Measurements from ENCODE around the gene MEN1.
A peak's percentile ranks its signal among the peaks of the same experiment; 100 is the strongest.

MEN1 gene

DNA sequence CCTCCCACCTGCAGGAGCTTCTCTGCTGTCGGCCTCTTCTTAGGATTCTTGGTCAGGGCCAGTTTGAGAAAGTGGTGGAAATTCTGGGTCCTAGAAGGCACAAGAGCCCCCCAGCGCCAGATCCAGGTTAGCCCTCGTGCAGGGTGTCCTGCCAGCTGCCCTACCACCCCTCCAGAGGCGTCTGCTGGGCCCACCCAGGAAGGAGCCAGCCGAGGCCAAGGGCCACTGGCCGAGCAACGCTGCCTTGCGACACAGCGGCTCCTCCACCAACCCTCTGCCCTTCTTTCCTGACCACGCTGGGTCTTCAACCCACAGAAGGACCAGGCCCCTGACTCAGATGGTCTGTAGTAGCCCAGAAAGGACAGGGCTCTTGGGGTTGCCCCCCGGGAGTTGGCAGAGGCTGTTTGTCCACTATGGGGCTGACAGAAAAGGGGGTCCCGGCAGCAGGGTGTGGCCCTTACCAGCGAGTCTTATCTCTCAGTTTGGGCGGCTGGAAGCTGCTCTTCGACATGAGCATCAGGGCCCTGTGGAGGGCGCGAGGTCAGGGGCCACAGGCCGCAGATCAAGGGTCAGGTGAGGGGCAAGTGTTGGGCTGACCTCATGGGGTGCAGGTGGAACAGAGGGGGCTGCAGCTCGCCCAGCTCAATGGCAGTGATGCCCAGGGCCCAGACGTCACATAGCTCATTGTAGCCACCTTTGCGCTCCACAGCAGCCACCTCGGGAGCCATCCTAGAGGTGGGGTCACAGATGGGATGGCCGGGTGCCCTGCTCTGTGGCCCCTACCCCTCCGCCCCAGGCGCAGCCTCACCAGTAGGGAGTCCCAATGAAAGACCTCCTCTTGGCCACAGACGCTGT is 9.8 kb downstream of the MEN1 start:
- no peak for DNase-seq

DNA sequence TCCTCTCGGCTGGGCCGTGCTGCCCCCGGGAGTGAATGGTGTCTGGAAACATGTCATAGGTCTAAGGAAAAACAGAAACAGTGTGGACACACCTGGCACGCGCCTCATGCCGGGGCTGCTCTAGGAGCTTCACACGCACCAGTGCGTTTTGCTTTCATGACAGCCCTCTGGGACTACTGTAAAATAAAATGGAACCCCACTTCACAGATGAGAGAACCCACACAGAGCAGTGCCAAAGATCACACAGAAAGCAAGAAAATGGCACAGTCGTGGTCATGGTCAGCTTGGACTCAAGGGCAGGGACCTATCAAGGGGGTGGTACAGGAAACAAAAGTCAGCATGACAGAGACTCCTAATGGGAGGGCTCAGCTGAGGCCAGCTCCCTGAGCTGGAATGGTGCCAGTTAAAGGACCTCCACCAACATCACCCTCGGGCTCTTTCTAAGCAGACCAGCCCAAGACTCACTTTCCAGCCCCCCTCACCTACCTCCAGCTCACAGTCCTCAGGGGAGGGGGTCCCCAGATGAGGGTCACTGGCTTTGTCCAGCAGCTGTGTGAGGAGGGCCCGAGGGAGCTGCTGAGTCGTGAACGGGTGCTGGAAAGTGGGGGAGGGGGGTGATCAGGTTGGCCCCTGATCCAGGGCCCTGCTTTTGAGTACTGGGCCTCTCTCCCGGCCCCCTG is 10.6 kb downstream of the MEN1 start:
- DNase-seq = no peak

DNA sequence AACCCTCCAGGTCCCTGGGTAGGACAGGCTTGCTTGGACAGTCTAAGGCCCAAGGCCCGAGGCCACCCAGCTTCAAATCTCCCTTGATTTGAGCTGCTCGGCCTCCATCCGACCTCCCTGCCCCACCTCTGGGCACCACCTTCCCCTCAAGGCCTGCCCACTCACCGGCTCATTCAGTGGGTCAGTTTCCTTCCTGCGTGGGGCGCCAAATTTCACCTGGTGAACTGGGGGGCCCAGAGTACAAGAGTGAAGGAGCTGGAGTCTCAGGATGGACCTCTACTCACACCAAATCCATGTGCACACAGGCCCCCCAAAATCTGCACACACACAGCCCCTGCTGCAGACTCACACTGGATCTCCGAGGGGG is 11.1 kb downstream of the MEN1 start:
- DNase-seq = no peak

DNA sequence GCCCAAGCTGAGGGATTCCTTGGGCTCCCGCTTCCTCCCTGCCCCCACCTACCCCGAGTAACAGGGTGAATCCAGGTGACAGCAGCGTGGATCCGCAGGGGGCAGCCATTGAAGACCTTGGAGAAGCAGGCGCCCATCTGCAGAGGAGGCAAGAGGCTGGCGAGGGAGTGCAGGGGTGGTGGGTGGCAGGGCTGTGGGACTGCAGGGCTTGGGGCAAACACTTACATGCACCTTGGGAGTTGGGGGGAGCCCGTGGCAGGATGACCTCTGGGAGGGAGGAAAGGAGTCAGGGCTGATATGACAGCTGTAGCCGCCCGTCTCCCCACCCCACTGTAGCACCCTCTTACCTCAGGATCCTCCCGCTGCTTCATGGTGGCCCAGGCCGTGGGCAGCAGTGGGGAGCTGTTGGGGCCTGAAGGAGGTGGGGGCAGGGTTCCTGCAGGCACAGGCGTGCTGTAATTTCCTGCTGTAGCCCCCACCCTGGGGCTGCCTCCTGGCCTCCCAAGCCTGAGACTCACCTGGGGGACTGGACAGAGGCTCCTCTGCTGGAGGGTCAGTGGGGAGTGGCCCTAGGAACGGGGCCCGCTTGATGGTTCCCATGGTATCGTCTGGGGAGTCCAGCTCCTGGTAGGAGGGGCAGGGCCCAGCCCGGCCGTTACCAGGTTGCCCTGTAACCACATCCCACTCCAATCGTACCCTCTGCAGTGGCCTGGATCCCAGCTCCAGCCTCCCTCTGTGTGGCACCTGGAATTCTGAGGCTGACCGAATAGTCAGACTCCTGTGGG is 13.4 kb downstream of the MEN1 start:
- no peak for DNase-seq

DNA sequence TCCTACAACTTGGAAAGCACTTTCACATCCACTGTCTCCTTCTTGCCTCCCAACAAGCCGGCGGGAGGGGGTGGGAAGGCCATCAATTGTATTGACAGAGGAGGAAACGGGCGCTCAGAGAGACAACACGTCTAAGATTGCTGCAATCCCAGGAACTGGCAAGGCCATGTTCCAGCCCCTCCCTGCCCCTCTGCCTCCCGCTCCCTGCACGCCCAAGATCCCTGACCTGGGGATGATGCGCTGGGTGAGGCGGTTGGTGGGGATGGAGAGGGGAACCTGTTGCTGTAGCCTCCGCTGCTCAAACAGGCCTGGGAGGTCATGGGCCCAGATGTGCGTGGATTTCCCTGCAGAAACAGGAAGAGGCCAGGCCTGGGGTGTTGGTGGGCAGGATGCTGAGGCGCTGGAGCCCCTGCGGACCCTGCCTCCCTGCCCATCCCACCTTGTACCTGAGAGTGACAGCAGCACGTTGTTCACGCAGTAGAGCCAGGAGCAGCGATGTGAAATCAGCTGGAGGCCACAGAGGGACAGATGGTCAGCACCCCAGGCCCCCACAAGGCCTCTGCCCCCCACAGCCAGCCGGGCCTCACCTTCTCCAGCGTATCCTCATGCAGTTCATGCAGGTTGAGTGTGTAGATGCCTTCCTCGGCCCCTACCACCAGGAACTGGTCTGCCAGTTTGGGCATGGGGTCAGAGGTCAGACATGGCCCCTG is 14.1 kb downstream of the MEN1 start:
- no peak for DNase-seq

DNA sequence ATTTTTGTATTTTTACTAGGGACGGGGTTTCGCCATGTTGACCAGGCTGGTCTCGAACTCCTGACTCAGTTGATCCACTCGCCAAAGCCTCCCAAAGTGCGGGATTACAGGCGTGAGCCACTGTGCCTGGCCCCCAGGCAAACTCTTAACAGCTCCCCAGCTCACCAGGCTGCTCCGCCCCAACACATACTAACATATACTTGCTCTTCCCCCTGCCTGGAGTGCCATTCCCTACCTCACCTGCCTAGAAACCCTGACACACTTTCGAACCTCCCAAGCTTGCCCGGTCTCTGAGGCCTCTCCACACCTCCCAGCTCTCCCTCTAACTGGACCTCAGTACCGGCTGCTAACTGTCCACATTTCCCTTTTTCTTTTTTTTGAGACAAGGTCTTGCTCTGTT is 15.8 kb downstream of the MEN1 start:
- no peak for DNase-seq

DNA sequence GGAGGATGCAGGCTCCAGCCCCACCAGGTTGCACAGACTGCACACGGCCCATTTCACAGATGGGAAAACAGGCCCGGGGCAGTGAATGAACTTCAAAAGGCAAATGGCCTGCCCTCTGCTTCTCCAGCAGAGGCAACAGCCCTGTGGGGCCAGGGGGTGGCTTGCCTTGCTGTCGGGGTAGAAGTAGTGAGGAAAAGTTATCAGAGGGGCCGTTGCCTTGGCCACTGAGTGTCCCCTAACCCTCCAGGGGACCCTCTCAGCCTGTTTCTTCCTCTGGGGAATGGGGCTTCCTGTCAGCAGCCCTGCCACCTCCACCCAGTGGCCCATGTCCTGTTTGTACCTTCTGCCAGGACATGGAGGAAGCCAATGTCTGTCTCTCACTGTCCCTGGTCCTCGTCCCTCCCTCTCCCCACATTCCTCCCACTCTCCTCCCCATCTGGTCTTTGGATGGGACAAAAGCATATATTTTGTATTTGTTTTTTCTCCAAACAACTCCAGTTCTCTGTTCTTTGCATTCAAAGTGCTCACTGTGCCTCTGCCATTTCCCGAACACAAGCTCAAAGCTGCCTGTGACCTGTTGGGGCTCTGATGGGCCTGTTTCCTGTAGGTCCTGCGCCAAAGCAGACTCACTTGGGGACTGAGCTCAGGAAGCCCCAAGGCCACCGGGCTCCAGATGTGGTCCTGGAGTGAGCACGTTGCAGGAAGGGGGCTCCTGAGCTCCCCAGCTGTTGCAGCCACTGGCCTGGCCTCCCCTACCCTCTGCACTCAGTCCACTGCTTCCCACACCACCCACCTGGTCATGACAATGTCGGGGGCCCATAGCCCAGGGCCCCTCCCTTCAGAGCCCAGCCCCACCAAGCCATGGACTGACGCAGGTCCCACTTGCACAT is 16.8 kb downstream of the MEN1 start:
- no peak for DNase-seq

DNA sequence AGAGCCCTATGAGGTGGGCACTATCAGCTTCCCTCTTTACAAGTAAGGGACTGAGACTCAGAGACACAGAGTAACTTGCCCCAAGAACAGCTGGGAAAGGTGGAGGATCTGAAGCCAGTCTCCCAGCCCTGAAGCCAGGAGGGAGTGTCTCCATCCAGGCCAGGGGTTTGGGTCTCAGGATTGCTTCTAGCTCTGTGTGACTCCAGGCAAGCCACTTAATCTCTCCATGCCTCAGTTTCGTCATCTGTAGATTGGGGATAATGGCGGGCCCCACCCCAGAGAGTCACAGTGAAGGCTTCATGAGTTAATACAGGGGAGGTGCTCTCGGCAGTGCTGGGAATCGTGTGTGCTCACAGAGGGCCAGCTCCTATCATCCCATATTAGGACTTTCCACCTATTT is 17.9 kb downstream of the MEN1 start:
- no peak for DNase-seq

DNA sequence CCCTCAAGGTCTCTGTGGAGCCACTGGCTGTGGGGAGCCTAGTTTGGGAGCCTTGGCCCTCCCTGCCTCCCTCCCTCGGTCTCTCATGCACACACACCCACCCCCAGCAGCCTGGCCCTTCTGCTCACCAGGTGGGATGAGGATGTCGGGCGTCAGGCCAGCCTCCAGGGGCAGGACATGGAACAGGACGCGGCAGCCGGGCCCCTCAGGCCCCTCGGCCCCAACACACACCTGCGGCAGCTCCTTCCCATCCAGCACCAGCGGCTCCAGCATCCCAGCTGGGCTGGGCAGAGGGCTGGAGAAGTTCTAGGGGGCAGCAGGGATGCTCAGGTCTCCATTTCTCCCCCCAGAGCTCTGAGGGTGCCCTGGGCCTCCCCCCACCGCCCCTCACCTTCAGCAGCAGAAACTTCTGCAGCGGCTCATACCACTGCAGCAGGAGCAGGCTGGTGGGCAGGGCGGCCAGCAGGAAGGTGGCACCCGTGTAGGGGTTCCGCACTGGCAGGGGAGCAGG is 18.5 kb downstream of the MEN1 start:
- no peak for DNase-seq

DNA sequence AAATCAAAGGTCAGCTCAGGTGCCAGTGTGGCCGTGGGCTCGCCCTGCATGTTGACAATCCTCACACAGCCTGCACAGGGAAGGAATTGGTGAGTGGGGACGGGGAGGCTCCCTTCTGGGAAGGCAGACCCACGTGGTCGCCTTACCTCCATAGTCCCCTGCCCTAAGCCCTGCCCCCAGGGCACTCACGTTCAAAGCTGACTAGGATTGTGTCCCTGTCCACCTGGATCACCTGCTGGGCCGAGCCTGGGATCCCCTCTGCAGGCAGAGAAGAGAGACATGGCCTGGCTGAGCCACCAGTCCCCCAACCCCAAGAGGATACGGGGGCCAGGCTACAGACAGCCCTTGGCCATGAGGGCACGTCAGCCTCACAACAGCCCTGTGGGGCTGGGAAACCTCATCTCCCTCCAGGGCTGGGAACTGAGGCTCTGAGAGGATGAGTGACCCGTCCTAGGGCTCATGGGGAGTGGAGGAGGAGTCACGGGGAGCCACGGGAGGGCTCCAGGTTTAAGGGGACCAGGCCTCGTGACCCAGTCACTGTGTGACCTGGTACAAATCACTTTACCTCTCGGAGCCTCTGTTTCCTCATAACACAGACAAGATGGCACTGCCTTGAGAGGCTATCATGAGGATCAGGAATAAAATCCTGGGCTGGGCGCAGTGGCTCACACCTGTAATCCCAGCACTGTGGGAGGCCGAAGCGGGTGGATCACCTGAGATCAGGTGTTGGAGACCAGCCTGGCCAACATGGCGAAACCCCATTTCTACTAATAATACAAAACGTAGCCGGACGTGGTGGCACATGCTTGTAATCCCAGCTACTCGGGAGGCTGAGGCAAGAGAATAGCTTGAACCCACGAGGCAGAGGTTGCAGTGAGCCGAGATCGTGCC is 19.9 kb downstream of the MEN1 start:
- DNase-seq = no peak

DNA sequence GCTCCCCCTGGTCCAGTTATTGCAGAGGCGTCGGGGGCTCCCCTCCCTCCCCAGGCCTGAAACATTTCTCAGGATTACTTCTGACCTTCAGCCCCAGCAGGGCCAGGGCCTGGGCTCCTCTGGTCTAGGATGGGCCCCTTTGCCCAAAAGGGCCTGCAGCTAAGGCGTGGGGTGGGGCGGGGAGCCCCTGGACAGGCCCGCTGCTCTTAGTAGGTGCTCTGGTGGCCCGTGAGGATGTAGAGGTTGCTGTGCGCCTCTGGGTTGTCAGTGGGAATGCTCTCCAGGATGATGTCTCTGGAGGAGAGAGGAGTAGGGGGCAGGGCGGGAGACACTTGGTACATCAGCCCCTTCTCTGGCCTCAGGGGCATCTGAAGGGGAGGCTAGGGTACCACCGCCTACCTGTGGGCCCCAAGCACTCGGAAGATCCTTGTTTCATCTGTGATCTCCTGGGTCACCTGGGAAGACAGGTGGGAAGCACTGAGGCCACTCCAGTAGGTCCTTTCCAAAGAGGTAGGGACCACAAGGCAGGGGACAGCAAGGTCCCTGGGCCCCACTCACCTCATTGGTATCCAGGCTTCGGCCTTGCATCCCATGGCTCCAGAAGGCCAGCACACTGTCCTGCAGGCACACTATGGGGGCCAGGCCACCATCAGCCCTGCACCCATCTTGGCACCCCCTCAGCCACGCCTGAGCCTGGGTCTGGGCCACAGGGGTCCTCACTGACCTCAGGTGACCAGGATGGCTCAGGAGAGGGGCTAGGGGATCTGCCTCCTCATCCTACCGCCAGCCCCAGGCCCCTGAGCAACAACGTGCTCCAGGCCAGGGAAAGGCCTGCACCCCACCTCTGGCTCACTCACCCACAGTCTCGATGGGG is 20.8 kb downstream of the MEN1 start:
- DNase-seq = no peak

DNA sequence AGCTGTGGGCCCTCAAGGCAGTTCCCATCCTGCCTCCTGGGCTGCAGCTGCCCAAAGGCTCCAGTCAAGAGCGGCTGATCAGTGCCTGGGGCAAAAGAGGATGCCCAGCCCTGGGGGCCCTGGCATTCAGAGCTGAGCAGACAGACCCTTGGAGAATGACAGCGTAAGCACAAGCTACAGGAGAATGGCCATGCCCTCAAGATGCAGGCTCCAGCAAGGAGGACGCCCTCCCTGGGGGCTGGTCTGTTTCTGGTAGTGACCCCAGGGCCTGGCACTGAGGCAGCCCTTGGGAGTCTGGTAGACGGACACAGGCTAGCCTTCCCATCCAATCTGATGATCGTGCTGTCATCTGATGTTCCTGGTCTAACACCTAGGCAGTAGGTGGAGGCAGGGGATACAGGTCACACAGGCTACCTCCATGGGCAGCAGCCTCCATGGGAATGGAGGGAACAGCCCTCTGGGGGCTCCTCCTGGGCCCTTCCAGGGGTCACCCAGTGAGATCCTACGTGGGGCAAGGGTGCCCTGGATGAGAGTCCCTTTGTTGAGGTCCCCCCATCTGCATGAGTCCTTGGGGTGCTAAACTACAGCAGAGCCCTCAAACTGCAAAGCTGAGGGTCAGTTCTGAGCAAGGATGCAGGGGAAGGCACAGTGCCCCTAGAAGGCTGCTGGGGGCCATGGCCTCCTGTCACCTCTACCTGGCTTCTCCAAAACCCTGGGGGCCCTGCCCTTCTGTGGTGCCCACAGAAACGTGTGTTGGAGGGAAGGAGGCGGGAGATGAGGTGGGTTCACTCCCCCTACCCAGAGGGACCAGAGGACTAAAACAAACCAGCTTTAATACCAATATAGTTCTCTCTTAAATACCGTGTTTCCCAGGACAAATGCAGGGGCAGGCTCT is 21.8 kb downstream of the MEN1 start:
- no peak for DNase-seq

DNA sequence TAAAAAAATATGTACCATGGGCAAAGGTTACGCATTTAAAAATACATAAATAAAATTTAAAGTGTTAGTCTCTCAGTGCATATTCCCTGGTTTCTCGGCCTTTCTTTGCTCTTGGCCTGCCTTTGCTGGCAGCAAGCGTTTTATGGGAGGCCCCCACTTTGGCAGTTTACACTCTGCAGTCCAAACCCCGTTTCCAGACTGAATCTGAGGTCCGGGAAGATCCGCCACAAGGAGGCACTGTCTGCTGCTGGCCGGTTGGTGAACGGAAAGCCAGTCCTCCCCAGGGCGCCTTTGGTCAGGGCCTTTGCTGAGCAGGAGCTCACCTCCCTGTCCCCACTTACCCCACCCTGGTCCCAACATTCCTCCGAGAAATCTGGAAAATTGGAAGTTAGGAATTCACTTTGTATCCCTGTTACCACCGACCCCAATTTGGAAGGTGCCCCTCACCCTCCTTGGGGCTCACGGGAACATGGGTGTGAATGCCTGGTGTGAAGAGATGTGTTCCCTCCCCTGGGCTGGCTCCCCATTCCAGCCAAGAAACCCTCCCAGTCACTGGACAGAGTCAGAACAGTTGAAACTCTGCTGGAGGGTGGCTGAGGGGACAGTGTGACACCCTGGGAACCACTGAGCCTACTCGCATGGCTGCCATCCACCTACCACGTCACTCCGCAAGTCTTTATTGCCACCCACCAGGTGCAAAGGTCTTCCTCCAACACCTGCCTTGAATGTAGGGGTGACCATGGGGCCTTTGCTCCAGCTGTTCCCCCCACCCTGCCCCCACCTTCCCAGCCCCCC is 22.6 kb downstream of the MEN1 start:
- DNase-seq = peak; percentile 37

DNA sequence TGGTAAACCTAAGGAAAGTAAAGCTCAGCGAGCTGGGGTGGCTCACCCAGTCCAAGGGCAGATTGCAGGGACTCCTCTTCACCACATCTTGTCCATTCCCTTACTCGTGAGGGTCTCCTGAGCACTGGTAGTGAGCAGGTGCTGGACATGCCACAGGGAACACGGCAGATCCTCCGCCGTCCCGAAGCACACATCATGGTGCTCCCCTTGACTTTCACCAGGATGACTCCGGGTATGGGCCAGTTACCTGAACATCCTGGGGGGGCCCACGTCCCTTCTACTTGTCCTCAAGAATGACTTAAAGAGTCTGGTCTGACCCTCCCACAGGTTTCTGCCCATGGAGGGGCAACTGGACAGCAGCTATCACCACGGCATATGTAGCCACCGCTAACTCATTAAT is 24.0 kb downstream of the MEN1 start:
- no peak for DNase-seq

DNA sequence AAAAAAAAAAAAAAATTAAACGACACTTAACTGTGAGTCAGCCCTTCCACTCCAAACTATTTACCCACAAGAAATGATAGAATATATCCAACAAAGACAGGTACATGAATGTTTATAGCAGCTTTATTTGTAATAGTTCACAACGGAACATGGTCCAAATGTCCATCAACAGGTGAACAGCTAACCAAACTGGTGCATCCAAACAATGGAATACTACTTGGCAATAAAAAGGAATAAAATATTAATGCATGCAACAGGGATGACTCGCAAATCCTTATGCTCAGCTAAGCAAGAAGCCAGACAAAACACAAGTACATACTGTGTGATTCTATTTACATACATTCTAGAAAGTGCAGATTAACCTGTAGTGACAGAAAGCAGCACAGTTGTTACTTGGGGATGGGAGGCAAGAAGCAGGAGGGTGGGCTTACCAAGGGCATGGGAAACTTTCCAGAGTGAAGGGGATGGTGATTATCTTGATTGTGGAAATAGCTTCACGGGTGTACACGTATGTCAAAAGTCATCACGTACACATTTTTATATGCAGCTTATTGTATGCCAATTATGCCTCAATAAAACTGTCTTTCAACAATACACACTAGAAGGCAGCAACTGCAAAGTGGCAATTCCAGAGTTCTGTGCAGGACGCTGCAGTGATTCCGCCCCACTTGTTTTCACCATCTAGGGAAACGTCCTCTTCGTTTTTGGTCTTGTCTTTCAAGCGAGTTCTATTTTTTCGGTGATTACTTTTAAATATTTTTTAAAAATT is 25.4 kb downstream of the MEN1 start:
- no peak for DNase-seq

DNA sequence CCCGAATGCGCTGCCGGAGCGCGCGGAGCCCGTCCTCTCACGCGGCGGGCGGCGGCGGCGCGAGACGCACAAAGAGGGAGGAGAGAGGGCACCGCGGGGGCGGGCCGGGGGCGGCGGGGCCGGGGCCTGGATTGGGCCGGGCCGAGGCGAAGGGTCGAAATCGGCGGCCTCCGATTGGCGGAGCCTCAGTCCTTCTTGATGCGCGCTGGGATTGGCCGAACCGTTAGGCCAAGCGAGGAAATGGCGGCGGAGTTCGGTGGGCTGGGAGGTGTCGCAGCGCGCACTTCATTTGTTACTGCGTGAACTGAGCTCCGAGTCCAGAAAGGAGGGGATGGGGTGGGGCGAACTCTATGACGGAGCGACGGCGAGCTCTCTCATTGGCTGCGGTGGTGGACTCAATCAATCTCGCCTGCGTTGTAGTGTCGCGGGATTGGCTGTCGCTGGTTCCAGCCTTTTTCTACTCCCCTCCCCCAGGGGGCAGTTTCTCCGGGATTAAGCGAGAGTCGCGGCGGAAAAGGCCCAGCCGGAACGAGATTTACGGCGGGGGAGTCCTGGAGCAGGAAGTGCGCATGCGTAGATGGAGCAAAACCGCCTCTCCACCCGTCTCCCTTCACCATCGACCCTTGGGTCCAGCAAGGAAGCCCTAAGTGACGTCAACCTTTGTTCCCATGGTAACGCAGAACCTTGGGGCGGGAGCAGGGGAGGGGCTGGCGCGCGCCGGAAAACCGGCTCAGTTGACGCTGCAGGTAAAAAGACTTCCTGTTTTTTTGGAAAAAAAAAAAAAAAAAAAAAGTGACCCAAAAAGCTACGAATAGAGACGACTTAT is 31.7 kb downstream of the MEN1 start, which contains the start of gene SF1:
TSS of gene SF1 (minus strand) at position 70 of the 826 bp plus-strand sequence. CDS start 150 bp downstream, outside the sequence.
- DNase-seq = peak; percentile 100

Data from midbrain (tissue), 1 donor.